GM04504 (cell line): Measurements from ENCODE around the gene CIT.
"Not testable (repeated sequence)": the region's sequence is repeated elsewhere in the genome, so short reads cannot be mapped to it uniquely, and the experiment has no call there.

Experiments
- DNase-seq: peaks from one replicate; pipeline ENCODE4 v3.0.0-alpha.2; 2012; ENCODE audit warnings: low read depth

CIT gene

DNA sequence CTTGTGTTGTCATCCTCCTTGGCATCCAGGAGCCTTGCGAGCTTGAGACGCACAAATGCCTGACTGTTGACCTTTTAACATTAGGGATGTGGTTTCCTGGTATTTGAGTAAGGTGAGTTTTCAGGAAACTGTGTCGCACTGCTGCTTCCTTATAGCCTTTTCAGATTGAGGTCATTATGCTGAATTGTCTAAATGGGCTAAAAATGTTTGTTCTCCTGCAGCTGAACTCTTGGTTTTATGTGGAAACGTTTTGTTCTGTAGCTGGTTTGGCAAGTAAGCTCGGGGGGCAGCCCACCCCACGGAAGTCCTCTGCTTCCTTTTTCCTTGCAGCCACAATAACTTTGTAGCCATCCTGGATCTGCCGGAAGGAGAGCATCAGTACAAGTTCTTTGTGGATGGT is 203.5 kb downstream of the CIT start:
- DNase-seq, result no peak

DNA sequence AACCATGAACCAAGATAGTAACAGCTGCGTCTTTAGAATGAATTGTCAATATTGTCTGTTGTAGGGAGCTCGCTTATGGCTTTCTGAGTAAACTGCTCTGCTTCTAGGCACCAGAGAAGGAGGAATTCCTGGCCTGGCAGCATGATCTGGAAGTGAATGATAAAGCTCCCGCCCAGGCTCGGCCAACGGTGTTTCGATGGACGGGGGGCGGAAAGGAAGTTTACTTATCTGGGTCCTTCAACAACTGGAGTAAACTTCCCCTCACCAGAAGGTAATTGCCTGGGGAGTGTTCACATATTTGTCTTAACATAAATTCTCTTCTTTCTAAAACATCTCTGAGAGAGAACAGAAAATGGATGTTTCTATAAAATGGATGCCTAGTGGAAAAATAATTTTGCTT is 204.9 kb downstream of the CIT start:
- no peak for DNase-seq

DNA sequence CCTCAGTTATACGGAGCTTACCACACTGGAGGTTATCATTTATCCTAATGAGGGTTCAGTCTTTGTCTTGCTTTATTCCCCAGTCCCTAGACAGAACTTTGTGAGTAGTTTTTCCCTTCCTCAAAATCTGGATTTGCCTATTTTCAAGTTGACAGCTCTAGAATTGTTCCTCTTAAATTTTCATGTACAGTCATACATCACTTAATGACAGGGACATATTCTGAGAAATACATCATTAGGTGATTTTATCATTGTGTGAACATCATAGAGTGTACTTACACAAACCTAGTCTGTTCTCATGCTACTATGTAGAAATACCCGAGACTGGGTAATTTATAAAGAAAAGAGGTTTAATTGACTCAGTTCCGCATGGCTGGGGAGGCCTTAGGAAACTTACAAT is 206.1 kb downstream of the CIT start:
- no peak for DNase-seq

DNA sequence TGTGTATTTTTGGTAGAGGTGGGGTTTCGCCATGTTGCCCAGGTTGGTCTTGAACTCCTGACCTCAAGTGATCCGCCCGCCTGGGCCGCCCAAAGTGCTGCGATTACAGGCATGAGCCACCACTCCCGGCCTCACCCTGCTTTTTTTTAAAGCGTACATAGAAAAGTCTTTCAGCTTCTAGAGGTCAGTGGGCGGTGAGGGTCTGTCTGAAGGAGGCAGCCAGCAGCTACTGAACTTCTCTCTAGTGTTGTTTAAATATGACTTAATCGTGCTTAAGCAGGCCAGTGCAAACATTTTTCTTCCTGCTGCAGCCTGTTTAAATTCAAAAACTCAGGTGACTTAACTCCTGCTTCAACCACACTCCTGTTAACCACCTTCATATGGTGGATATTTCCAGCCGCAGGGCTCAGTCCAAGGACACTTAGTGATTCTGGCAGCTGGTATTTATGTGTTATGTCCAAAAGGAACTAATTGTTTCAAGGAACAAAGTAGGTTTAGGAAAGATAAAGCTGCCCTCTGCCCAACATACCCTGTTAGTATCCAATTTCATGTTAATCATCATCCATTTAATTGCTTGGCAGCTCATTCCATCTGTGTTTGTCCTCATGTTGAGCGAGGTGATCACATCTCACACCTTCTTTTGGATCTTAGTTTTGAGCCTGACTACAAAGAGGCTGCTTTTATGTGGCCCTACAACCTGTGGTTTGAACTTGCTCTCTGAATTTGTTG is 207.2 kb downstream of the CIT start:
- no peak for DNase-seq

DNA sequence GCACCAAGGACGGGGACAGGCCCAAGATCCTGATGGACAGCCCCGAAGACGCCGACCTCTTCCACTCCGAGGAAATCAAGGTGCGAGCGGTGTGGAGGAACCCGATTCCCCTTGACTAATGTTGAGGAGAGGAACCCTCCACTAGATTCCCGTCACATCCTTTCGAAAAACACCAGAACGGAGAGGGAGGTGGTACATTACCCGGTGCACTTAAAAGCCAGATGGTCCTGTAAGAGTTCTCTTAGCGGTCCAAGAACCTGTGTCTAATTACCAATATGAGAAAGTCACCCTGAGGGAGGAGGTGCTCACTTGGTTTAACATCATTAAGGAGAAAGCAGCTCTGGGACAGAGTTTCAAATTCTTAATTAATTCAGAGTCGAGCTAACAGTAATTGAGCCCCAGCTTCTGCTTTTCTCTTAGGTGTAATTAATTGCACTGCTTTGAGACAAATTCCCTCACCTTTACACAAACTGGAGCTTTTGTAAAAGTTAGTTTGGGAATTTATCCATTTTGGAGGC is 208.7 kb downstream of the CIT start:
- DNase-seq, result no peak

DNA sequence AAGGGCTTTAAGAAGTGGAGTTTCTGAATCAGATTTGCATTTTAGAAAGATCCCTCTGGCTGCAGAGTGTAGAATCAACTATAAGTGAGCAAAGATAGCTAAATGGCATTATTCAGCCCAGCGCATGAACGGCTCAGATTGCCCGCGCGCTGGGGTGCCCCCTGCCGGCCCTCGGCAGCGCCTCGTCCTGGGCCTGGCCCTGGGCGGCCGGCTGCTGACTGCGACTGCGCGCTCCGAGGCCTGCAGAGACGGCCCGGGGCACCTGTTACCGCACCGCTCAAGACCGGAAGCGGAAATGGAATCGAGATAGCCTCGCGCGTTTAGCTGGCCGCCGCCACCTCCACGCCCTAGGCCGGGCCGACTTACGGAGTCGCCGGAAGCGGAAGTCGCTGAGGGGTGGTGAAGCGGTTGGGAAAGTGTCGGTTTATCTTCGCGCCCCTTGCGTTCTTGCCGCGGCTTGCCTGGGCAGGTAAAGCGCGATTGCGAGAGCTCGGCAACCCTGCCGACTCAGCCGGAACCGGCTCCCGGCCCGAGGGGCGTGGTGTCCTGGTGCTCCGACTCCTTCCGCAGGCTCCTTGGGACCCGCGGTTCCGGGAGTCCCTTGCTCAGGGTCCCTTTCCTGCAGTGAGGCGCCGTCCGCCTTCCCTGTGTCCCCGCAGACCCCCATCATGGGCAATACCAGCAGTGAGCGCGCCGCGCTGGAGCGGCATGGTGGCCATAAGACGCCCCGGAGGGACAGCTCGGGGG is 209.4 kb downstream of the CIT start, which contains the start of gene PRKAB1:
Gene PRKAB1 (plus strand): TSS at position 557 of the 747 bp plus-strand sequence. CDS start 112 bp downstream, at position 669.
- DNase-seq, result peak; percentile 92

DNA sequence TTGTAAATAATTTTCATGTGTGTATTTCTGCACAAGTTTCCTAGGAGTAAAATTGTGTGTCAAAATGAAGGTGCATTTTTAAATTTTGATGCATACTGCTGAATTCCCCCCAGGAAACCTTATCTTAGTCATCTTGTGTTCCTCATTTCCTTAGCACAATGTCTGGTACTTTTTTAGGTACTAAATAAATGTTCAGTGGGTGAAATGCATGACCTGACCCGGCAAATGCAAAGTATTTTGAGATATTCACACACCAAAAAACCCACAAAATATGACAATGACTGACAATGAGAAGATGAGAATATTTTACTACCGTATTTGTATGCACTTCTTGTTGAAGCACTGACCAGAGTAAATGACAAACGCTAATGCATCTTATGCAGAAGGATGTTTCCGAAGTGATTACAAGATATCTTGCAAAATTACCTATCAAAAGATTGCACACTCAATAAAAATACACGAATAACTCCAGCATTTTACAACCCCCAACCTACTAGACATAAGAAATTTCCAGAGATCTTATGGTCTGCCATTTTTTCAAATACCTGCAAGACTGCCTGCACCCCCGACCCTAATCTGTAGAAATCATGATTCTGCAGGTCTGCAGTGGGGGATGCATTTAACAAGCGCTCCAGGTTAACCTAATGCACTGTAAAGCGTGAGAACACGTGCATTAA is 210.1 kb downstream of the CIT start:
- no peak for DNase-seq

DNA sequence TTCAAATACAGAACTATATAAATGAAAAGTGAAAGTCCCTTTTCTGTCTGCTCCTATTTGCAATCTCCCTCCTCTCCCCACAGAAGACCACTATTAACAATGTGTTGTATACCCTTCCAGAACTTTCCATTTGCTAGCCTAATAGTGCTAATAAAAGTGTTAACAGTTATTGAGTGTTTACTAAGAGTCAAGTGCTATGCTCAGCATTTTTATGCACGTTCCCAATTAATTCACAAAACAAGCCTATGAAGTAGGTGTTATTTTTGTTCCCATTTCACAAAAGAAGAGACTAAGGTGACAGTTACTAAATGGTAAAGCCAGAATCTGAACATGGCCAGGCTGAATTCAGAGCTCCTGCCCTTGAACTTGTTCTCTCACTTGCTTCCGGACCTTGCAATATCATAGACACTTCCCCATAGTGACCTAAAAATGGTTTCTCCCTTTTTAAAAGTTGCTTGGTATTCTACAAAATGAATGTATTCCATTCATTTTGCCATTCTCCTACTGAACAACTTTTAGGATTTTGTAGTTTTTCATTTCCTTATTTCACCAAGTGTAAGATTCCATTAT is 210.8 kb downstream of the CIT start:
- no peak for DNase-seq

DNA sequence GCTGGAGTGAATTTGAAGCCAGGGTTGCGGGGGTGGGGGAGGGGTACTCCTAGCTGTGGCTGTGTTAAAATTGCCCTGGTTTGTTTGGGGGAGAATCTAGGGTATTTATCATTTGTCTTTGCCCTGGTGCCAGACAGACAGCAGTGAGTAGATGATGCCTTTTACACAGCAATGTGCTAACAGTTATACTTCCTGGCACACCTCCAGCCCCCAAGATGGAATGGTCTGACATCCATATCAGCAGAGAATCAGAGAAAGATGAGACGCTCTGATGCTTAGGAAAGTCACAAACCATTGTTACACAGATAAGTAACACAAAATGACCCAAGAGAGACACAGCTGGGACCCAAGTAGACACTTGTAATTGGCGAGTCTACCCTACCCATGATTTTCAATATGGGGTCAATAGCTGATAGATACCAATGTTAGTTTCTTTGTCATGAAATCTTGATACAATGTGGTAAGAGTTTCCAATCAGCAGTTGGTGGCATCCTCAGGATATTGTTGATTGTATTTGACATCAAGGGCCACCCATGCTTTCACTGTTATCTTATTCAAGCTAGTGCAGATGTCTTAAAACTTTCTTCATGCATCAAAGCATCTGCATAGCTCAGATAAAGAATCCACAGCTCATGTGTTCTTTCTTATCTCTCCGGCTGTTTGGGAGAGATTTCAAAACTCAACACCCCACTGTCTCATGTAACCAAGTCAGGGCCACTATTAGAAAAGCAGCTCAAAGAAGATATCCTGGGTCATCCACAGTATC is 211.8 kb downstream of the CIT start:
- no peak for DNase-seq

DNA sequence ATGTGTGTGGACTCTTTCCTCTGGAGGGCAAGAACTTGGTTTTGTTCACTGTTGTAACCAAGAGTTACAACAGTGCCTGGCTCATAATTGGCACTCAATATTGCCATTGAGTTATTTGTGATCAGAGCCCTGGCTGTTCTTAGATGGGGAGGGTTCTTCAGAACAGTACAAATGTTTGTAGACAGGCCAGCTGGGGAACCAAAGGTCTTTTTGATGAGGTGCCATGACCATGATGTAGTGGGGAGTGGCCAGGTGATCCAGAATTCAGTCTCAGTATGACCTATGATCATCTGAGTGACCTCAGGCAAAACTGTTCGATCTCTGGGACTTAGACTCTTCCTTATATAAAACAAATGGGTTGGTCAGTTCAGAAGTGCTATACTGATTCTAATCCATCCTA is 212.5 kb downstream of the CIT start:
- DNase-seq, result no peak

DNA sequence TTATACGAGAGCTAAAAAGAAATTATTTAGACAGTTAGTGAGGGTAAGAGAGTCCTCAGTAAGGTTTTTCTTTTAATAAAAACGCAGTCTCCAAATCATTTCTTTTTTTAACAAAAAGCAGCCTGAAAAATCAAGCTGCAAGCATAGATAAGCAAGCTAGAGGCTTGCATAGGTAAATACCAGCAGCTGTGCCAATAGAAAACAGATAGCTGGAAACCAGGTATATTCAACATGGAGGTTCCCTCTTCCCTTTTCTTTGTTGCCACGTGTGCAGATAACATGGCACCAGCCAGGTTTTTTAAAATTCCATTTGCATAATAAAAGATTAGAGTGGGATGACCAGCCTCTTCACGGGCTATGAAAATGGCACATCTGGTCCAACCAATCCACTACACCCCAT is 215.2 kb downstream of the CIT start:
- DNase-seq, result no peak

DNA sequence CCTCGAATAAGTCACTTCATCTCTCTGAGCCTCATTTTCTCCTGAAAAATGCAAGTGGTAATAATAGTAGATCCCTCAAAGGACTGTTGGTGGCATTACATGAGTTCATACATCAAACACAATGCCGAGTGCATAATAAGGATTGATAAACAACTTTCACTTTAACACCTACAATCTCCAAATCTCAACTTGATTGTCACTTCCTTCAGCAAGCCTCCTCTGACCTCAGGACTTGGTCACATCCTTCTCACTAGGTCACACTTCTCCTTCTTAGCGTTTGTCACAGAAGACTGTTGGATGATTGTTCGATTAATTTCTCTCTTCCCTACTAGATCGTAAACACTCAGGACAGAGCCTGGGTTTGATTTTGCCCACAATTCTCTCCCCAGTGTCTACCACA is 217.0 kb downstream of the CIT start:
- DNase-seq, result no peak

DNA sequence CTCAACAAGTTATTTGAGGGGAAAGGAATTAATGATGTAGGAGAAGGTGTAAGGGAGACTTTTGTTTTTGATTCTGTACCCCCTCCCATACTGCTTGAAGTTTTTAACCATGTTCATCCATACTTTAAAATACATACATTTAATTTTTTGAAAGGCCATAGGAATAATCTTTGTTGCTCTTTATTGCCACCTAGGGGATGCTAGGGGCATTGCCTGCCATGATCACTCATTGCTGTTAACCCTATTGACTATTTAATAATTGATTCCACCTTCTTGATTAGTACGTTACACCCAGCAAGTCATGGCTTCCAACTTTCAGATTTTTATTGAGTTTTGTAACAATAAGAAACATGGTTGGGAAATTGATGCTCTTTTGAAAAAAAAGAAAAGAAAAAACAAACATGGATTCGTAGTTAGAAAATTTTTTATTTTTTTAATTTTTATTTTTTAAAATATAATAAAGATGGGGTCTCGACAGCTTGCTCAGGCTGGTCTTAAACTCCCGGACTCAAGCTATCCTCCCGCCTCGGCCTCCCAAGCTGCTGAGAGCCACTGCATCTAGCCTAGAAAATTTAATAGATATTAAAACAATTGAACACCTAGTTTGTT is 217.7 kb downstream of the CIT start:
- no peak for DNase-seq

DNA sequence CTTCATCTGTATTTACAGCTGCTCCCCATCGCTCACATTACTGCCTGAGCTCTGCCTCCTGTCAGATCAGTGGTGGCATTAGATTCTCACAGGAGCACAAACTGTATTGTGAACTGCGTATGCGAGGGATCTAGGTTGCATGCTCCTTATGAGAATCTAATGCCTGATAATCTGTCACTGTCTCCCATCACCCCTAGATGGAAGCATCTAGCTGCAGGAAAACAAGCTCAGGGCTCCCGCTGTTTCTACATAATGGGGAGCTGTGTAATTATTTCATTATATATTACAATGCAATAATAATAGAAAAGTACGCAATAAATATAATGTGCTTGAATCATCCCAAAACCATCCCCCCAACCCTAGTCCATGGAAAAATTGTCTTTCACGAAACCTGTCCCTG is 219.0 kb downstream of the CIT start:
- not testable (repeated sequence) for DNase-seq

DNA sequence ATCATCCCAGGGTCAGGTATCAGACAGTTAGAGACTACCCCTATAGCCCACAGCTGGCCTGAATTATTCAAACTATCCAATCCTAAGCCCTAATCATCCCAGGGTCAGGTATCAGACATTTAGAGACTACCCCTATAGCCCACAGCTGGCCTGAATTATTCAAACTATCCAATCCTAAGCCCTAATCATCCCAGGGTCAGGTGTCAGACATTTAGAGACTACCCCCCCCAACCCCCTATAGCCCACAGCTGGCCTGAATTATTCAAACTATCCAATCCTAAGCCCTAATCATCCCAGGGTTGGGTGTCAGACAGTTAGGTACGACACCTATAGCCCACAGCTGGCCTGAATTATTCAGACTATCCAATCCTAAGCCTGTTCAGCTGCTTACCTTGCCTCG is 220.1 kb downstream of the CIT start:
- not testable (repeated sequence) for DNase-seq

DNA sequence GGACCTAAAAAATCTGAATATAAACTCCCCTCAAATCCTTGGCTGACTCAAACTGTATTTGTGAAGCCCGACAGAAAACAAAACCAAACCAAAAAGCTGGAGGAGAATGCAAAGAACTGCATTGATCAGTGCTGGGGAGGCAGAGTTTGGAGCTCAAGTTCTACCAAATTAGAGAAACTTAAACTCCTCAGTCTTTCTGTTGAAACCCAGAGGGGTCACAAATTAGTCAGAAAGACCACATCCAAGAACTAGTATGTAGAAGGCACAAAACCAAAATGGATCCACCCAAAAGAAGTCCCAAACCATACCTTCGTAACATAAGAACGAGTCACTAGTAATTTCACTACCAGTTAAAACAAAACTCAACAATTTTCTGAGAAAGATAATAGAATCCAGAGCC is 224.5 kb downstream of the CIT start:
- no peak for DNase-seq

DNA sequence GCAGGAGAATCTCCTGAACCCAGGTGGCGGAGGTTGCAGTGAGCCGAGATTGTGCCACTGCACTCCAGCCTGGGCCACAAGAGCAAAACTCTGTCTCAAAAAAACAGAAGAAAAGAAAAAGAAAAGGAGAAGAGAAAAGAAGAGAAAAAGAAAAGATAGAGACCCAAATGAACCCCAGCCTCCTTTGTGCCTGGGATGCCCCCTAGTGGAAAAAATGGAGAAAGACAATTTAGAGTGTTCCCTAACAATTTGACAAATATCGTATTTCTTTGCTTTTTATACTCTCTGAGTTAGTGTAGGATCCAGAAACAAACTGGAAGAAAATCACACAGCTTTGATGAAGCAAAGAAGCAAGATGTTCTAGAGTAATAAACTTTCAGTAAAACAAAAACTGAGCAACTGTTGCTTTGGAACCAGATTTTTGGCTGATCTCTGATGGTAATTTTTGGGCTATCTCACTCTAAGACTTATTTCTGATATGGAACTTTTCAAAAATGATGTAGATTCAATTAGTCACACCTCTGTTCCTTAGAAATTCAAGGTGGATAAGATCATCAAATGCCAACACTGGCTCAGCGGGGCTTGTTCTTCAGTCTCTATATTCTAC is 227.8 kb downstream of the CIT start:
- no peak for DNase-seq

DNA sequence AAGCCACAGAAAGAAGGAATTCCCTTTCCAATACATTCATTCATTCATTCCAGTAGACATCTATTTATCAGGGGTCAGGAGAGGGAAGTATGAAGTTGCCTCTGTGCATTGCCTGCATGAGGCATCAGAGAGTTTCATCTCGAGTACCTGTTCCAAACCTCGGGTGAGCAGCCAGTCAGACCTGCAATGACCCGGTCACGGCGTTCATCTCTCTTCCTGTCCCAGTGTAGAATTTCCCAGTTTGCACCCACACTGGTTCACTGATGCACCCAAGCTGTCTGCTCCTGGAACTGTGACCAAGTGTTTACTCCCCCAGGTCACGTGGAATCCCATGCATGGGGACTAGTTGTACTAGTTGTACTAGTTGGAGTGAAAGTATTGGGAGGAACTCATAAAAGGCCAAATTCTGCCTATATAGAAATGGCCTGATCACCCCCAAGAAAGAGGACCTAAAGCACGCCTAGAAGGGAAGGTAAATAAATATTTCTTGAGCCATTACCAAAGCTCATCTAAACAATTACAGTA is 231.5 kb downstream of the CIT start:
- no peak for DNase-seq

DNA sequence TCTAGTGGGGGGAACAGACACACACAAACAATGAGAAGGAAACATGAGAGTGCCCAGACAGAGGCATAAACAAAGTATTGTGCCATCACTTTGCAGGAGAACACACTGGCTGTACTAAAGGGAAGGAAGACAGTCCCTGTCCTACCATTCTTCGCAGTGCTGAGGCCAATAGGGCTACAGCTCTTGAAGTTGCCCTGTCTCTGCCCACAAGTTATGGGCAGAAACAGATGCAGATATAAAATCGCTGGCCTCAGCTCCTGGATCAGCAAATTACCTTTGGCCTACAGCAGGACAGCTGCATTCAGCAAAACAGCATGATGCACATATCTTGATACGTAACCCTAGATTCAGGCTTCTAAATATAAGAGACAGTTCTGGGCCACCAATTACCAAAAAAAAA is 232.2 kb downstream of the CIT start:
- no peak for DNase-seq

DNA sequence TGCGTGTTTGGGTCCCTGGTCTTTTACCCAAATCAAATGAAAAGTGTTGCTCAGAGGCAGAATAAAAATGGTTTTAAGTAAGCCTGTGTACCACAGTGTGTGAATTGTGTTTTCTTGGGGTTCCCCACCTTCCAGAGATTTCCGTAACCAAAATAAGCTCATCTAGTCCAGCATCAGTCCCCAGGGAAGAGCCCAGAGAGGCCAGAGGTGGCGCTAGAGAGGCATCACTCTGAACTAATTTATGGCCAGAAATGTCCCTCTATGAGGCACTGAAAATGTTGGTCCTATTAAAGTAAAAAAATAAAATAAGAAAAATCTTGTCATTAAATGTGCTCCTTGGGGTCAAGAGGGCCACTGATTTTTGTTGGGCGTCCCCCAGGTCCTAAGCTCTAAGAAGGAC is 234.1 kb downstream of the CIT start:
- DNase-seq, result no peak
